IPS-15b (cell line): ENCODE measurements around the gene PRKCB.
"Not testable (repeated sequence)": the region's sequence is repeated elsewhere in the genome, so short reads cannot be mapped to it uniquely, and the experiment has no call there.

Source experiments
- H3K27me3 ChIP-seq: one replicate; pipeline ENCODE4 v1.6.1; 2013; ENCODE audit warnings: low read length; ENCODE audit not compliant: control insufficient read depth, insufficient read depth
- H3K36me3 ChIP-seq: one replicate; pipeline ENCODE4 v1.6.1; 2013; ENCODE audit warnings: low read length; ENCODE audit not compliant: control insufficient read depth, insufficient read depth
- H3K4me1 ChIP-seq: one replicate; pipeline ENCODE4 v1.6.1; 2013; ENCODE audit warnings: mild to moderate bottlenecking, low read length; ENCODE audit not compliant: control insufficient read depth, insufficient read depth
- H3K4me3 ChIP-seq: one replicate; pipeline ENCODE4 v1.5.1; 2013; ENCODE audit warnings: low read depth, low read length
- H3K9ac ChIP-seq: one replicate; pipeline ENCODE4 v1.6.1; 2013; ENCODE audit warnings: low read depth, mild to moderate bottlenecking, low read length
- H3K9me3 ChIP-seq: one replicate; pipeline ENCODE4 v1.6.1; 2013; ENCODE audit warnings: mild to moderate bottlenecking, low read length; ENCODE audit not compliant: control insufficient read depth, insufficient read depth

The PRKCB gene

DNA sequence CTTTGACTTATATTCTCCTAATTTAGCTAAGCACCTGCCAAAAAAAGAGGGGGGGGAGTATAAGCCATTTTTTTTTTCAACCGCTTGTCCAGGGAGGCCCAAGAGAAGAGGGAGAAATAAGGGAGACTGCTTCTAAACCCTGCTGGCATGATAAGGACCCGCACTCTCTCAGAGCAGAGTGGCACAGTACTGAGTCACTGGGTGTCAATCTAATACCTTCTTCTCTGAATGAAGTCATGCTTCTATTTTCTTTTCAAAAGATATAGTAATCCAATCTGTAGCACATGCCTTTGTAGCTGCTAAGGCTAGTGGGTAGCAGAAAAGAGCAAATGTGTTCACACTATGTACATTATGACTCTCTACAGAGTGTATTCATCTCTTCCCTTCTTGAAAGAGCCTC lies 385.4 kb downstream of the PRKCB start:
- no peaks in the 10 kb centered on the region for H3K9me3 ChIP-seq
- no peaks in the 10 kb centered on the region for H3K27me3 ChIP-seq
- no peaks in the 10 kb centered on the region for H3K4me1 ChIP-seq
- H3K36me3 ChIP-seq = no peaks in the 10 kb centered on the region
- H3K9ac ChIP-seq = no peak overlapping the region
- no peak overlapping the region for H3K4me3 ChIP-seq

- Histone ChIP-seq H3K9ac (no peak overlapping the region), H3K4me1 (no peaks in the 10 kb centered on the region), H3K9me3 (no peaks in the 10 kb centered on the region), H3K36me3 (no peaks in the 10 kb centered on the region), H3K27me3 (no peaks in the 10 kb centered on the region), H3K4me3 (no peak overlapping the region)
These were observed 392.7 kb downstream of the PRKCB start for GRCh38 chr16:24228514-24228913.

DNA sequence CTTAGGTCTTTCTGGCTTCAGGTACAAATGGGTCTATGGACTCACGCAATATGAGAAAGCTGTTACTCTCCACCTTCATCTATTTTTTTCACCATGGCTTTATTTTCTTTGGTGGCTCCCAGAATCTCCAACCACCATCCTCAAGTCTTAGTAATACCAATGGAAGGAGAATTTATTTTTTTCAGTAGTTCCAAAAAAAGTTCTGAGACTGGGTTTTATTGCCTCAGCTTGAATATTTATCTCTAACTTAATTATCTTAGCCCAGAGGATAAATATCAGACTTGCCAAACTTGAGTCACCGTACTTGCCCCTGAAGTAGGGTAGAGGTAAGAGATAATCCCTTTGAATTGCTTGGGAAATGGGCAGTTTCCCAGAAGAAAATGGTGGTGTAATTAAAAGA lies 397.2 kb downstream of the PRKCB start:
- Histone ChIP-seq H3K36me3 (no peaks in the 10 kb centered on the region), H3K9me3 (peaks cover under 1% of the 10 kb centered on the region), H3K27me3 (no peaks in the 10 kb centered on the region), H3K4me3 (no peak overlapping the region), H3K9ac (no peak overlapping the region), H3K4me1 (no peaks in the 10 kb centered on the region)

DNA sequence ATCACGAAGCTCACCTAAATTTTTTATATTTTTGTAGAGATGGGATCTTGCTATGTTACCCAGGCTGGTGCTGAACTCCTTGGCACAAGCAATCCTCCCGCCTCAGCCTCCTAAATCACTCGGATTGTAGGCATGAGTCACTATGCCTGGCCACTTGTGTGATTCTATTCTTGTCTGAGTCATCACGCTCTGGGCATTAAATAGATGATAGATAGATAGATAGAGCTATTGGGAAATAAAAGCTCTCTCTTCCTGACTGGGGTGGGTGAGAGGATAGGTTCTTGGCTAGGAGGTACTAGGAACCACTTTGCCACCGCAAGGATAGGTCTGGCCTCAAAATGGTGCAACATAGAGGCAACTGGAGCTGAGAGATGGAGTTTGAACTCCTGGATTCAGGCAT lies 399.0 kb downstream of the PRKCB start:
- no peaks in the 10 kb centered on the region for H3K27me3 ChIP-seq
- no peak overlapping the region for H3K9ac ChIP-seq
- H3K4me3 ChIP-seq = no peak overlapping the region
- H3K9me3 ChIP-seq = peaks cover 3% of the 10 kb centered on the region
- no peaks in the 10 kb centered on the region for H3K4me1 ChIP-seq
- no peaks in the 10 kb centered on the region for H3K36me3 ChIP-seq

GRCh38 chr16:24235806-24236205 lies 400.0 kb downstream of the PRKCB start:
- no peaks in the 10 kb centered on the region for H3K27me3 ChIP-seq
- H3K4me3 ChIP-seq = no peak overlapping the region
- H3K9me3 ChIP-seq = peaks cover 3% of the 10 kb centered on the region
- no peaks in the 10 kb centered on the region for H3K36me3 ChIP-seq
- no peak overlapping the region for H3K9ac ChIP-seq
- no peaks in the 10 kb centered on the region for H3K4me1 ChIP-seq

GRCh38 chr16:24238846-24239245 lies 403.1 kb downstream of the PRKCB start:
- H3K4me3 ChIP-seq, H3K36me3 ChIP-seq, H3K27me3 ChIP-seq, H3K9ac ChIP-seq, H3K9me3 ChIP-seq, H3K4me1 ChIP-seq: not testable (repeated sequence)

DNA sequence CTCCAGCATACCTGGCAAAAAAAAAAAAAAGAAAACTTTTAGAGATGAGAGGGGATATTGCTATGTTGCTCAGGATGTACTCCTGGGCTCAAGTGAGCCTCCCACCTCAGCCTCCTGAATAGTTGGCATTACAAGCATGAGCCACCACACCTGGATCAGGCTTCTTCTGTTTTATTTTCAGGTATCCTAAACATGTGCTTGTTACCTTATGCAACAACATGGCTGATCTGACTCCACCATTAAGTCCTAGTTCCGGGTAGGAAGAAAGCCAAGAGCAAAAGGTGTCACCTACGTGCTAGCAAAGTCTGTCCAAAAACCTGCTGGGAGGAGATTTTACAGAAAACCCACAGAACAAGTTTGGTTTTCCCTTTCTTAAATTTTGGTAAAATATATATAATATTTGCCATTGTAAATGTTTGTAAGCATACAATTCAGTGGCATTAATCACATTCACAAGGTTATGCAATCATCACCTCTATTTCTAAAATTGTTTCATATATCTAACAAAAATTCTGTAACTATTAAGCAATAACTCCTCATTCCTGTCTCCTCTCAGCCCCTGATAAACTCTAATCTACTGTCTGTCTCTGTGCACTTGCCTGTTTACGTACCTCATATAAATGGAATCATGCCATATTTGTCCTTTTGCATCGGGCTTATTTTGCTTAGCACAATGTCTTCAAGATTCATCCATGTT lies 411.3 kb downstream of the PRKCB start:
- no peaks in the 10 kb centered on the region for H3K9me3 ChIP-seq
- H3K4me3 ChIP-seq = no peak overlapping the region
- no peaks in the 10 kb centered on the region for H3K36me3 ChIP-seq
- no peak overlapping the region for H3K9ac ChIP-seq
- H3K4me1 ChIP-seq = no peaks in the 10 kb centered on the region
- H3K27me3 ChIP-seq = no peaks in the 10 kb centered on the region

- Histone ChIP-seq H3K27me3 (peaks cover 45% of the 10 kb centered on the region), H3K4me1 (no peaks in the 10 kb centered on the region), H3K36me3 (no peaks in the 10 kb centered on the region), H3K9ac (no peak overlapping the region), H3K9me3 (no peaks in the 10 kb centered on the region), H3K4me3 (no peak overlapping the region)
These were observed 417.4 kb downstream of the PRKCB start for GRCh38 chr16:24253192-24253591.

DNA sequence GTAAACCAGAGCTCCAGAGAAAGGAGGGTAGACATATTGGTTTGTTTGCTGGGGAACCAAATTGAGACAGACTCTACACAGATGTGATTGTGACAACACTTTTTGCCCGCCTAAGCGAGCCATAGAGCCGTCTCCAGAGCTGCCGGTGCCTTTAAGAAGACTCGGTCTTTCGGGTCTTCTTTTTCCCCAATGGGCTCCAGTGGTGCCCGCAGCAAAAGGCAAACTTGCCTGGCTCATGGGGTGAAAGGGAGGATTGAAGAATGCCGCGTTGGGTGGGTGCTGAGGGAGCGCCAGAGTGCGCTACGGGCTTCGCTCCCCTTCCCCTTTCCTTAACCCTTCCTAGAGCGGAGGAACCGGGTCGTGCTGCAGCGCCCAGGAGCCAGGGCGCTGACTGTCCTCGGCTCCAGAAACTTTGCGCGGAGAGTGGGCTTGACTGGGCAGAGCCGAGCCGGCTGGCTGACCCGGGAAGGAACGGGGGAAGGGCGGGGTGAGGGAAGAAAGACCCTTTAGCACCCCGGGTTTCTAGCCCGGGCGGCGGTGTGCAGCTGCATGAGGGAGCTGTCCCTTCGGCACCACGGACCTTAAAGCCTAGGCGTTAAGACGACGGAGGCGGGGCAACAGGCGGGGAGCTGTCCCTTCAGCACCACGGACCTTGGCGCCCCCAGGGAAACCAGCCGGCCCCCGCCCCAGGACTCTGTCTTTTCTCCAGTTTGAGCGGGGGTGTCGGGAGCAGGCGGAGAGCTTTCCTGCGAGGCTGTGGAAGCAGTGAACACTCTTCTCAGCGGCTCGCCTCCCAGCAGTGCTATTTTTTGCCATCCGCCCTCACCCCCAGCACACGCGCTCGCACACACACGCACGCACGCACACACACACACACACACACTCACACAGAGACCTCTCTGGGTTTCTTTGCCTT lies 419.9 kb downstream of the PRKCB start, which contains the start of gene CACNG3:
Gene CACNG3, plus strand, starts transcription at position 880 of the 916 bp plus-strand sequence. CDS start 420 bp downstream, outside the sequence.
- Histone ChIP-seq H3K36me3 (no peaks in the 10 kb centered on the region), H3K4me1 (no peaks in the 10 kb centered on the region), H3K4me3 (peak within 1 kb of the TSS; percentile 65), H3K9me3 (no peaks in the 10 kb centered on the region), H3K9ac (no peak within 1 kb of the TSS), H3K27me3 (peaks cover 46% of the 10 kb centered on the region)

DNA sequence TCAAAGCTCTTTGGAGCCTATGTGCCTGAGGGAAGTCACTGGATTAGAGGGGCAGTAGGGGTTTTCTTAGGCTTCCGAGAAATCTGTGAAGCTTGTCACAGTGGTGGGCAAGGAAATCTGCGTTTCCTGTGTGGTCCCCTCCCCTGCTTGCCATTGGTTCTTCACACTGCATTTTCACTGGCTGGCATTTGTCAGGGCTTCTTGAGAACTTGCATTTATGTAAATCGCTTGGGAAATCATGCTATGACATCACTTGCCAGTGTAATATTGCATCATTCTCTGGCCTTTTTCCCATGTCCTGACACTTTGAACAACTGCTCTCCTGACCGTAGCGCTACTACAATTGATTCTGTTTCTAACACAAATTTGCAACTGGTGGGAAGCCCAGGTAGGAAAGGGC lies 422.2 kb downstream of the PRKCB start:
- H3K27me3 ChIP-seq = peaks cover 46% of the 10 kb centered on the region

GRCh38 chr16:24258791-24259190 lies 423.0 kb downstream of the PRKCB start:
- Histone ChIP-seq H3K4me3 (no peak overlapping the region), H3K4me1 (no peaks in the 10 kb centered on the region), H3K27me3 (peaks cover 41% of the 10 kb centered on the region), H3K9ac (no peak overlapping the region), H3K36me3 (no peaks in the 10 kb centered on the region), H3K9me3 (no peaks in the 10 kb centered on the region)

More for the DNA sequence above, 422.2 kb downstream of the PRKCB start:
- Histone ChIP-seq H3K4me3 (no peak overlapping the region), H3K4me1 (no peaks in the 10 kb centered on the region), H3K9me3 (no peaks in the 10 kb centered on the region), H3K9ac (no peak overlapping the region), H3K36me3 (no peaks in the 10 kb centered on the region)

- Histone ChIP-seq H3K9ac (no peak overlapping the region), H3K9me3 (no peaks in the 10 kb centered on the region), H3K36me3 (no peaks in the 10 kb centered on the region), H3K4me3 (no peak overlapping the region), H3K27me3 (peaks cover 5% of the 10 kb centered on the region), H3K4me1 (no peaks in the 10 kb centered on the region)
These were observed 427.0 kb downstream of the PRKCB start for GRCh38 chr16:24262816-24263215.
